CD8-positive, alpha-beta memory T cell (primary cell): ENCODE results near the gene SYTL2. TPM values are rescaled to one million over a fixed set of nuclear protein-coding genes. Genes with fewer than 3 reads are reported as not detected.
"Not testable (repeated sequence)": the region's sequence is repeated elsewhere in the genome, so short reads cannot be mapped to it uniquely, and the experiment has no call there.

ENCODE experiments used
- CTCF ChIA-PET: fragments of 350-600 bp; sonication (Branson Sonifier 250); formaldehyde crosslinking; loops from one replicate; lab custom pipeline; 2021; ENCODE audit warnings: antibody characterized with exemption; lab: Charles Lee
- POLR2A ChIA-PET: fragments of 350-600 bp; sonication (Branson Sonifier 250); formaldehyde crosslinking; loops from one replicate; lab custom pipeline; 2021; ENCODE audit warnings: antibody characterized with exemption; lab: Charles Lee
- DNase-seq, 5 donors: peaks; one replicate each; pipeline versions ENCODE4 v3.0.0 to v3.0.0-alpha.2; 2020 to 2022; ENCODE audit warnings: mixed read lengths in 1 of 5
- H3K27ac ChIP-seq: one replicate; pipeline ENCODE4 v1.7.0; 2013; ENCODE audit warnings: low read depth, mild to moderate bottlenecking, low read length, moderate library complexity
- H3K27me3 ChIP-seq: 2 replicates; pipeline ENCODE4 v1.7.0; 2013; ENCODE audit warnings: low read length, mild to moderate bottlenecking; ENCODE audit not compliant: insufficient read depth, poor library complexity, severe bottlenecking
- H3K36me3 ChIP-seq: 2 replicates; pipeline ENCODE4 v1.7.0; 2013; ENCODE audit warnings: mild to moderate bottlenecking, low read length, moderate library complexity; ENCODE audit not compliant: insufficient read depth
- H3K4me1 ChIP-seq: 2 replicates; pipeline ENCODE4 v1.7.0; 2013; ENCODE audit warnings: mild to moderate bottlenecking, low read length, moderate library complexity; ENCODE audit not compliant: insufficient read depth
- H3K4me3 ChIP-seq: 2 replicates; pipeline ENCODE4 v1.7.0; 2013; ENCODE audit warnings: mild to moderate bottlenecking, low read length
- H3K9me3 ChIP-seq: 2 replicates; pipeline ENCODE4 v1.7.0; 2013; ENCODE audit warnings: mild to moderate bottlenecking, low read length
- H3K27ac Mint-ChIP-seq, 8 donors: one replicate each; pipeline ENCODE4 v1.8.0; 2020 to 2021; ENCODE audit warnings: mixed read lengths in 8 of 8, mild to moderate bottlenecking in 6 of 8, inconsistent platforms in 3 of 8, moderate library complexity in 3 of 8
- H3K27me3 Mint-ChIP-seq, 2 donors: one replicate each; pipeline ENCODE4 v1.8.0; 2020 to 2021; ENCODE audit warnings: mixed read lengths in 2 of 2, mild to moderate bottlenecking in 1 of 2, moderate library complexity in 1 of 2
- H3K36me3 Mint-ChIP-seq, 3 donors: one replicate each; pipeline ENCODE4 v1.8.0; 2020 to 2021; ENCODE audit warnings: mixed read lengths in 3 of 3, inconsistent platforms in 1 of 3, mild to moderate bottlenecking in 1 of 3
- H3K4me1 Mint-ChIP-seq, 3 donors: one replicate each; pipeline ENCODE4 v1.8.0; 2020 to 2021; ENCODE audit warnings: mixed read lengths in 3 of 3, inconsistent platforms in 1 of 3, mild to moderate bottlenecking in 1 of 3
- H3K4me3 Mint-ChIP-seq, 7 donors: one replicate each; pipeline ENCODE4 v1.8.0; 2020 to 2021; ENCODE audit warnings: mixed read lengths in 7 of 7, mild to moderate bottlenecking in 6 of 7, moderate library complexity in 4 of 7, inconsistent platforms in 2 of 7
- H3K9me3 Mint-ChIP-seq, 5 donors: one replicate each; pipeline ENCODE4 v1.8.0; 2020 to 2022; ENCODE audit warnings: mixed read lengths in 5 of 5, mild to moderate bottlenecking in 3 of 5, moderate library complexity in 2 of 5, inconsistent platforms in 1 of 5
- polyA plus RNA-seq: library from polyadenylated mRNA; unstranded; fragments of 300-500 nt; fragmentation: Illumina TruSeq; gene quantifications from one replicate; pipeline ENCODE4 v1.2.3, GENCODE V29; 2021
- total RNA-seq, 2 experiments: library from RNA; stranded (reverse); gene quantifications; one replicate each; pipeline ENCODE4 v1.2.3, GENCODE V29; 2021

The SYTL2 gene
- total and polyA plus RNA-seq, 3 experiments from 2014 or later: 12.4 to 52.3 (median 13.2) TPM

DNA sequence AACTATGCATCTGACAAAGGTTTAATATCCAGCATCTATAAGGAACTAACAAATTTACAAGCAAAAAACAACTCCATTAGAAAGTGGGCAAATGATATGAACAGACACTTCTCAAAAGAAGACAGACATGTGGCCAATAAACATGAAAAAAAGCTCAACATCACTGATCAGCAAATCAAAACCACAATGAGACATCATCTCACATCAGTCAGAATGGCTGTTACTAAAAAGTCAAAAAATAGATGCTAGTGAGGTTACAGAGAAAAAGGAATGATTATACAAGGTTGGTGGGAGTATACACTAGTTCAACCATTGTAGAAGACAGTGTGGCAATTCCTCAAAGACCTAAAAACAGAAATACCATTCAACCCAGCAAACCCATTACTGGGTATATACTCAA is 30.0 kb upstream of the SYTL2 start:
- CTCF ChIA-PET, H3K9me3 ChIP-seq, H3K36me3 Mint-ChIP-seq, POLR2A ChIA-PET, H3K4me1 ChIP-seq, H3K4me1 Mint-ChIP-seq, H3K27ac ChIP-seq, H3K4me3 ChIP-seq, H3K36me3 ChIP-seq, DNase-seq, H3K9me3 Mint-ChIP-seq, H3K27ac Mint-ChIP-seq, H3K4me3 Mint-ChIP-seq, H3K27me3 ChIP-seq, H3K27me3 Mint-ChIP-seq: not testable (repeated sequence)

DNA sequence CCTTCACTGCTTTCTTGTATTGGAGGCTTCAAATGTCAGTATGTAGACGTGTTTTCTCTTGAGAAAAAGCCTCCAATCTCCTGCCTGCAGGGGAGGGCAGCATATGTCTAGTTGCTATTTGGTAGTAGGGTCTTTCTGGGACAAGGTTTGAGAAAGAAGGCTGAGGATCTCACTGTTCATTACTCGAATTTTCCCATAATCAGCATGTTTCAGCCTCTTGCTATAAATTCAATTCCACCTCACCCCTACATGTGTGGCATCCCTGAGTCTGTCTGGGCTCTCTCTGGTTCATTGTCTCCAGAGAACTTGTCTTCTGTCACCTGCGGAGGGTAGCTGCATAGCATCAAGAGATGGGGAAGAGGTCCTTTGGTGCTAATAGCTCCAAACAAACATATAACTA is 24.8 kb upstream of the SYTL2 start:
- no peak overlapping the region for H3K27ac Mint-ChIP-seq
- ChIA-PET CTCF (no interaction called here), POLR2A (no interaction called here)

DNA sequence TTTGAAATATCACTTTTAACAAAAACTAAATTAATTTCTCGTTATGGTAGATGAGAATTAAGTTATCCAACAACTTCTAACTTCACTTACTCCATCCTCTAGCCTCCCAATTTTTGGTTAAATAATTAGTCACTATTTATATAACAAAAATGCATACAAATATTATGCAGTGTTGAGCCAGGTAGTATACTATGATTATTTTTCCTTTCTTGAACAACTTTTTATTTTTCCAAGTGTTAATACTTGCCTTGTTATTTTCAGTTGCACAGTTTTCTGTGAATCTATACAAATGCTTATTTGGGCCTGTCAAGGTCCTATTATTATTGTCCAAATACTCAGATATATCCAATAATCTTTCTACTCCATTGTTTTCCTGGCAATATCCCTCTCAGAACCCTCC is 24.3 kb upstream of the SYTL2 start:
- no peak overlapping the region for H3K4me3 Mint-ChIP-seq
- H3K36me3 Mint-ChIP-seq: peaks cover 0 to 12% (median 0%) of the 10 kb centered on the region in 3 donors
- H3K4me1 ChIP-seq: no peaks in the 10 kb centered on the region
- H3K4me3 ChIP-seq: no peak overlapping the region
- H3K9me3 Mint-ChIP-seq: peaks cover 7 to 11% (median 9%) of the 10 kb centered on the region in 5 donors
- ChIA-PET CTCF (no interaction called here), POLR2A (no interaction called here)
- no peaks in the 10 kb centered on the region for H3K27me3 Mint-ChIP-seq
- peaks cover 0 to 6% (median 0%) of the 10 kb centered on the region in 3 donors for H3K4me1 Mint-ChIP-seq
- H3K36me3 ChIP-seq: no peaks in the 10 kb centered on the region
- no peak overlapping the region for H3K27ac Mint-ChIP-seq
- no peaks in the 10 kb centered on the region for H3K27me3 ChIP-seq
- H3K9me3 ChIP-seq: peaks cover 5% of the 10 kb centered on the region
- DNase-seq: no peak
- H3K27ac ChIP-seq: no peak overlapping the region

More for the DNA sequence above, 24.8 kb upstream of the SYTL2 start:
- Mint-ChIP-seq H3K9me3 (peaks cover 7 to 11% (median 9%) of the 10 kb centered on the region in 5 donors), H3K36me3 (peaks cover 0 to 12% (median 0%) of the 10 kb centered on the region in 3 donors), H3K4me1 (peaks cover 0 to 6% (median 0%) of the 10 kb centered on the region in 3 donors), H3K4me3 (no peak overlapping the region), H3K27me3 (no peaks in the 10 kb centered on the region)
- Histone ChIP-seq H3K4me1 (no peaks in the 10 kb centered on the region), H3K4me3 (no peak overlapping the region), H3K27me3 (no peaks in the 10 kb centered on the region), H3K9me3 (peaks cover 5% of the 10 kb centered on the region), H3K27ac (no peak overlapping the region), H3K36me3 (no peaks in the 10 kb centered on the region)
- no peak for DNase-seq

DNA sequence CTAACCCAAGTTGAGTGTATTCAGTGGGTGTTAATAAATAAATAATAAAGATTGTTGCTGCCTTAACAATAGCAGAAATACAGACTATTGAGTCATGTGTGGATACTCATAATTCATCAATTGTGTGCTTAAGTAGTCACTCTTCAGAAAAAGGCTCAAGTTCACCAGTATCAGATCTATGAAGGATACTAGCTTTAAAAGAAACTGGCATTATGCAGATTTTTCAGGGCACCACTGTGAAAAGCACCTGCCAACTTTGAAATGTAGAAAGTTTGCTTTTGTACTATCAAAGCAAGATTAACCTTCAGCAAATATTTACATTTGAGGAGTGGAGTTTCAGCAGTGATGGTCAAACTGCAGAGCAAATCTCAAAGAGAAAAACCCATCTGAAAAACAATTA is 20.1 kb upstream of the SYTL2 start:
- Mint-ChIP-seq H3K36me3 (peaks cover 0 to 9% (median 0%) of the 10 kb centered on the region in 3 donors), H3K4me3 (no peak overlapping the region), H3K27me3 (no peaks in the 10 kb centered on the region), H3K9me3 (peaks cover 7 to 10% (median 7%) of the 10 kb centered on the region in 5 donors), H3K27ac (peak overlapping the region in 2 of 8 donors; percentile 23 to 33), H3K4me1 (peaks cover 18 to 33% (median 28%) of the 10 kb centered on the region in 3 donors)
- ChIA-PET POLR2A (no interaction called here), CTCF (no interaction called here)
- no peak overlapping the region for H3K4me3 ChIP-seq
- no peaks in the 10 kb centered on the region for H3K27me3 ChIP-seq
- no peak for DNase-seq
- H3K9me3 ChIP-seq: peaks cover 5% of the 10 kb centered on the region
- H3K36me3 ChIP-seq: no peaks in the 10 kb centered on the region
- no peak overlapping the region for H3K27ac ChIP-seq
- H3K4me1 ChIP-seq: peaks cover 24% of the 10 kb centered on the region

DNA sequence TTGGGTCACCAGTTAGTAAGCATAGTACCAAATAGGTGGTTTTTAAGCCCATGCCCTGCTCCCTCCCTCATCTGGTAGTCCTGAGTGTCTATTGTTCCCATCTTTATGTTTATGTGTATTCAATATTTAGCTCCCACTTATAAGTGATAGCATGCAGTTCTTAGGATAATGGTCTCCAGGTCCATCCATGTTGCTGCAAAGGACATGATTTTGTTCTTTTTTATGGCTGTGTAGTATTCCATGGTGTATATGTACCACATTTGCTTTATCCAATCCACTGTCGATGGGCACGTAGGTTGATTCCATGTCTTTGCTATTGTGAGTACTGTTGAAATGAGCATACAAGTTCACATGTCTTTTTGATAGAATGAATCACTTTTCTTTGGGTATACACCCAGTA is 18.2 kb upstream of the SYTL2 start:
- no peaks in the 10 kb centered on the region for H3K9me3 ChIP-seq
- POLR2A ChIA-PET: no interaction called here
- Mint-ChIP-seq H3K4me1 (peaks cover 34 to 51% (median 46%) of the 10 kb centered on the region in 3 donors), H3K4me3 (no peak overlapping the region), H3K27ac (peak overlapping the region in 5 of 8 donors; percentile 26 to 84 (median 69)), H3K27me3 (no peaks in the 10 kb centered on the region), H3K36me3 (no peaks in the 10 kb centered on the region), H3K9me3 (peaks cover 0 to 2% (median 0%) of the 10 kb centered on the region in 5 donors)
- H3K4me1 ChIP-seq: peaks cover 38% of the 10 kb centered on the region
- no peak overlapping the region for H3K27ac ChIP-seq
- no peaks in the 10 kb centered on the region for H3K36me3 ChIP-seq
- CTCF ChIA-PET: interaction anchor here (1.2 to 1.9 kb wide), 2 partner anchors 20 to 26 kb away, joined by 3 to 8 read pairs; partner anchors contain the start of gene CCDC83
- H3K4me3 ChIP-seq: no peak overlapping the region
- no peaks in the 10 kb centered on the region for H3K27me3 ChIP-seq
- DNase-seq: no peak

DNA sequence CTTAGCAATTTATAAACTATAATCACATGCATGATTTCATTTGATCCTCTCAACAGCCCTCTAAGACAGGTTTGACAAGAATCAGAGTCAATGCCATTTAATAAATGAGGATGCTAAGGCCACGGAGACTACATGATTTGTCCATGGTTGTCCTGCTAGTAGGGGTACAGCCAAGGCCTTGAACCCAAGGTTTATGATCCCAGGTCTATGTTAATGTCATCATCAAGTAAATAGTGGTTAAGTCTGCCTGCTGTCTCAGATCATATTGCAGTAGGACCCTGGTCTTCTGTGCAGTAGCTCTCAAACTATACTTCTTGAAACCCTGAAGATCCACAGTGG is 17.7 kb upstream of the SYTL2 start:
- Mint-ChIP-seq H3K4me1 (peaks cover 40 to 57% (median 51%) of the 10 kb centered on the region in 3 donors), H3K27me3 (no peaks in the 10 kb centered on the region), H3K4me3 (no peak overlapping the region), H3K9me3 (peaks cover 0 to 2% (median 0%) of the 10 kb centered on the region in 5 donors), H3K27ac (peak overlapping the region in 4 of 8 donors; percentile 62 to 84 (median 70)), H3K36me3 (no peaks in the 10 kb centered on the region)
- no peak for DNase-seq
- H3K27me3 ChIP-seq: no peaks in the 10 kb centered on the region
- H3K4me1 ChIP-seq: peaks cover 41% of the 10 kb centered on the region
- H3K9me3 ChIP-seq: no peaks in the 10 kb centered on the region
- no peak overlapping the region for H3K27ac ChIP-seq
- H3K36me3 ChIP-seq: no peaks in the 10 kb centered on the region
- H3K4me3 ChIP-seq: no peak overlapping the region
- ChIA-PET POLR2A (interaction anchor here (0.9 kb wide), 1 partner anchor 26 kb away, joined by 4 read pairs; the partner anchor contains the start of gene CCDC83), CTCF (interaction anchor here (1.2 to 1.9 kb wide), 2 partner anchors 19 to 27 kb away, joined by 3 to 8 read pairs; partner anchors contain the start of gene CCDC83)

DNA sequence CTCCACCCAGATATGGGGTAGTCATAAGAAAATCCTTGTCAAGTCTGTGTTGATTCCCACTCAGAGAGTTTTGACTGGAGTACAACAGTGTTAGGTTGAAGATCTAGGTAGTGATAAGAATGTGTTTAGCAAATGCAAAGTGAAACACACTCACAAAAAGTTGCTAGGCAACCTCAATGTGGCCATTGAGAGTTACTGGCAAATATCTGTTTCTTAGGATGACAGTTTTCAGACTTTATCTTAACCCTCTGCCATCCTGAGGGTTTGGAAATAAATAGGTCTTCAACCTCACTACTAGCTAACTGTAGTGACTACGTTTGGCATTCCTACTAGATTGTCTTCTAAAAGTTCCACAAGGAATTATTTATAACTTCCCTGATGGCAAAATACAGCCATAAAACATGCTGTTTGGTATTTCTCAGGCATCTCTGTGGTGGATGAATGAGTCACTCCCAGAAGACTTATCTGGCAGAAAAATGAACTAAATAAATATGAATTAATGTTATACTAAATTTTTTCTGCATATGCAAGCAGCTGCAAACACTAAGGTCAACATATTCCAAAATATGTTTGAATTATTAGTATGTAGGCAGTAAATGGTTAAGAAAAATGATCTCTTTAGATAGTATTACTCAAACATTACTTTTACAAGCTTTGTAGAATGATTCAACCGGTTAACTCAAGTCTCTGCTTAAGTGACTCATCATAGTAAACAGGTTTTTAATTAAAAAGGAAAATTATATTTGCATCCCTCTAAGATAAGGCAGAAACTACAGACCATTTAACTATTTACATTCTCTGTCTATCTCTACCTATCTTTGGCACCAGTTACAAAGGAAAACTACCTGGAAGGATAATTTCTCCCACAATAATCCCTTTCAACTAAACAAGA is 17.1 kb upstream of the SYTL2 start:
- Mint-ChIP-seq H3K4me3 (peak overlapping the region; percentile 7 to 89 (median 56)), H3K27me3 (no peaks in the 10 kb centered on the region), H3K36me3 (no peaks in the 10 kb centered on the region), H3K27ac (peak overlapping the region; percentile 89 to 98 (median 96)), H3K4me1 (peaks cover 45 to 63% (median 57%) of the 10 kb centered on the region in 3 donors), H3K9me3 (peaks cover 0 to 2% (median 0%) of the 10 kb centered on the region in 5 donors)
- no peaks in the 10 kb centered on the region for H3K27me3 ChIP-seq
- DNase-seq: peak; percentile 4 to 67 (median 60)
- POLR2A ChIA-PET: interaction anchor here (0.9 kb wide), 1 partner anchor 27 kb away, joined by 4 read pairs; the partner anchor contains the start of gene CCDC83
- CTCF ChIA-PET: interaction anchor here (1.2 to 1.9 kb wide), 2 partner anchors 18 to 27 kb away, joined by 3 to 8 read pairs; partner anchors contain the start of gene CCDC83
- no peaks in the 10 kb centered on the region for H3K36me3 ChIP-seq
- H3K27ac ChIP-seq: peak overlapping the region; percentile 49
- H3K9me3 ChIP-seq: no peaks in the 10 kb centered on the region
- no peak overlapping the region for H3K4me3 ChIP-seq
- H3K4me1 ChIP-seq: peaks cover 47% of the 10 kb centered on the region
